AML-193 (cell line): ENCODE measurements around the gene OR6J1.
"Not testable (repeated sequence)": the region's sequence is repeated elsewhere in the genome, so short reads cannot be mapped to it uniquely, and the experiment has no call there.

Experiments
- DNase-seq, 2 experiments: peaks; one replicate each; lab custom pipeline; 2025; lab: John Stamatoyannopoulos, UW

The OR6J1 gene

DNA sequence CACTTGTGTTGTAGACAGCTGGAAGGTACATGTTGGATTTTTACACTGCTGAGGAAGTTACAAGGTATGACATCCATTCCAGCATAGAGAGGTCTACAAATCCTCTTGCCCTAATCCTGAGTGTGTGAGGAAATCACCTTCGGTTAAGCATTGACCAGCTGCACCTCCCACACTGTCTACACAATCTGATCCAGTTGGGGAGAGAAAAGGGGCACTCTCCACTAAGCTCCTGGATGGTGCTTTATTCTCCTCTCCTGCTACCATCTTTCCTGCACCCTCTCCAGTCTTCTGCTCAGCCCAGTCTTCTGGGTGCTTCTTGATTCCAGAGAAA, at the start of gene OR6J1:
TSS of gene OR6J1 (minus strand) at position 48 of the 331 bp plus-strand sequence. CDS start 9,541 bp downstream, outside the sequence.
- DNase-seq, result no peak

DNA sequence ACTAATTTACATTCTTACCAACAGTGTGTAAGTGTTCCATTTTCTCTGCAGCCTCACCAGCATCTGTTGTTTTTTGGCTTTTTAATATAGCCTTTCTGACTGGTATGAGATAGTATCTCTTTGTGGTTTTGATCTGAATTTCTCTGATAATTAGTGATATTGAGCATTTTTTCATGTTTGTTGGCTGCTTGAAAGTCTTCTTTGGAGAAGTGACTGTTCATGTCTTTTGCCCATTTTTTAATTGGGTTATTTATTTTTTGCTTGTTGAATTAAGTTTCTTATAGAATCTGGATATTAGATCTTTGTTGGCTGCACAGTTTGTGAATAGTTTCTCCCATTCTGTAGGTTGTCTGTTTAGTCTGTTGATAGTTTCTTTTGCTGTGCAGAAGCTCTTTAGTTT, 48.0 kb upstream of the OR6J1 start:
- DNase-seq, result no peak

DNA sequence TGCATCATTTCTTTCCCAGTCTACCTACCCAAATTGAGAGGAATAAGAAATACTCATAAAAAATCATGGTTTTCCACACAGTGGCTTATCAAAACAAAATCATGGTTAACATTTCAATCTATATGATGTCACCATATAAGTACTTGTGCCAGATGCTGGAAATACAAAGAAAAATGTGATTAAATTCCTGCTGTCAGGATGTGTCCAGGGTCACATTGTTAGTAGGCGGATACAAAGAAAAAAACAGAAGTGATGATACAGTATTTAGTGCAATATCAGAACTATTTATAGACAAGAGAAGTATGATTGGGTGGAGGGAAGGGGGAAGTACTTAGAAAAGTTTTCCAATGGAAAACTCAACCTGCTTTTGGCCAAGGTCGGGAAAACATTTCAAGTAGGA, 47.0 kb upstream of the OR6J1 start:
- no peak for DNase-seq

DNA sequence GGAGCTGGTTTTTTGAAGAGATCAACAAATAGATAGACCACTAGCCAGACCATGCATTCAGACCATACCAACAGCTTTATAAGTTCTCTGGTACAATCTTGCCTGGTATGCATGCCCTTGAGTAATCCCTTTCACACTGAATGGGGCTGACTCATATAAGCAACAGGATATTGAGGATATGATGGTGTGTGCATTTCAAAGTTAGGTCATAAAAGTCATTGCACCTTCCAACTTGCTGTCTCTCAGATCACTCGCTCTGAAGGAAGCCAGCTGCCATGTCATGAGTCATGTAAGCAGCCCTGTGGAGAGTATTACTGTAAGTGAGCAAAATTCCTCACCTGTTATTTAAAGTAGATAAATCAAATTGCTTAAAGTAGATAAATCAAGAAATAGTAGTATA, 45.0 kb upstream of the OR6J1 start:
- peak in 1 of 2 experiments; percentile 3 for DNase-seq

DNA sequence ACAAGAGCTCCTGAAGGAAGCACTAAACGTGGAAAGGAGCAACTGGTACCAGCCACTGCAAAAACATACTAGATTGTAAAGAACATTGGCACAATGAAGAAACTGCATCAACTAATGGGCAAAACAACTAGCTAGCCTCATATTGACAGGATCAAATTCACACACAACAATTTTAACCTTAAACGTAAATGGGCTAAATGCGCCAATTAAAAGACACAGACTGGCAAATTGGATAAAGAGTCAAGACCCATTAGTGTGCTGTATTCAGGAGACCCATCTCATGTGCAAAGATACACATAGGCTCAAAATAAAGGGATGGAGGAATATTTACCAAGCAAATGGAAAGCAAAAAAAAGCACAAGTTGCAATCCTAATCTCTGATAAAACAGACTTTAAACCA, 43.8 kb upstream of the OR6J1 start:
- DNase-seq, result not testable (repeated sequence)

DNA sequence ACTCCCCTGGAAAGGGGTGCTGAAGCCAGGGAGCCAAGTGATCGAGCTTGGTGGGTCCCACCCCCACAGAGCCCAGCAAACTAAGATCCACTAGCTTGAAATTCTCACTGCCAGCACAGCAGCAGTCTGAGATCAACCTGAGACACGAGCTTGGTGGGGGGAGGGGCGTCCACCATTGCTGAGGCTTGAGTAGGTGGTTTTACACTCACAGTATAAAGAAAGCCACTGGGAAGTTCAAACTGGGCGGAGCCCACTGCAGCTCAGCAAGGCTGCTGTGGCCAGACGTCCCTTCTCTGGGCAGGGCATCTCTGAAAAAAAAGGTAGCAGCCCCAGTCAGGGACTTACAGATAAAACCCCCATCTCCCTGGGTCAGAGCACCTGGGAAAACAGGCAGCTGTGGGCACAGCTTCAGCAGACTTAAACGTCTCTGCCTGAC, 42.0 kb upstream of the OR6J1 start:
- not testable (repeated sequence) for DNase-seq

DNA sequence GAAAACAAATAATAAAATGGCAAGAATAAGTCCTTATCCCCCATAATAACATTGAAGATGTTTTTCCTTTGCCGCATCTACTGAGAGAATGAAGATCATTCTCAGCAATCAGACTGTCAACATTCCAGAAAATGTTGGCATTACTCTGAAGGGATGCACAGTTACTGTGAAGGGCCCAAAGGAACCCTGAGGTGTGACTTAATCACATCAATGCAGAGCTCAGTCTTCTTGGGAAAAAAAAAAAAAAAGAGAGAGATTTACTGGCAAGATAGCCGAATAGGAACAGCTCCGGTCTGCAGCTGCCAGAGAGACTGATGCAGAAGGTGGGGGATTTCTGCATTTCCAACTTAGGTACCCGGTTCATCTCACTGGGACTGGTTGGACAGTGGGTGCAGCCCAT, 41.3 kb upstream of the OR6J1 start:
- DNase-seq, result no peak

DNA sequence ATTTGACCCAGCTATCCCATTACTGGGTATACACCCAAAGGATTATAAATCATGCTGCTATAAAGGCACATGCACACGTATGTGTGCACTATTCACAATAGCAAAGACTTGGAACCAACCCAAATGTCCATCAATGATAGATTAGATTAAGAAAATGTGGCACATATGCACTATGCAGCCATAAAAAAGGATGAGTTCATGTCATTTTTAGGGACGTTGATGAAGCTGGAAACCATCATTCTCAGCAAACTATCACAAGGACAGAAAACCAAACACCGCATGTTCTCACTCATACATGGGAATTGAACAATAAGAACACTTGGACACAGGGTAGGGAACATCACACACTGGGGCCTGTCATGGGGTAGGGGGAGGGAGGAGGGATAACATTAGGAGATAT, 39.3 kb upstream of the OR6J1 start:
- not testable (repeated sequence) for DNase-seq

DNA sequence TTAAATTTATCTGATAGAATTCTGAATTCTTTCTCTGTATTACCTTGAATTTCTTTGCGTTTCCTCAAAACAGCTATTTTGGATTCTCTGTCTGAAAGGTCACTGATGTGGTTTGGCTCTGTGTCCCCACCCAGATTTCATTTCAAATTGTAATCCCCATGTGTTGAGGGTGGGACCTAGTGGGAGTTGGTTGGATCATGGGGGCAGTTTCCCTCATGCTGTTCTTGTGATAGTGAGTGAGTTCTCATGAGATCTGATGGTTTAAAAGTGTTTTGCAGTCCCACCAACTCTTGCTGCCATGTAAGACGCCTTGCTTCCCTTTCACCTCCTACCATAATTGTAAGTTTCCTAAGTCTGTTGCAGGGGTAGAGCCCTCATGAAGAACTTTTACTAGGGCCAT, 34.1 kb upstream of the OR6J1 start:
- no peak for DNase-seq

DNA sequence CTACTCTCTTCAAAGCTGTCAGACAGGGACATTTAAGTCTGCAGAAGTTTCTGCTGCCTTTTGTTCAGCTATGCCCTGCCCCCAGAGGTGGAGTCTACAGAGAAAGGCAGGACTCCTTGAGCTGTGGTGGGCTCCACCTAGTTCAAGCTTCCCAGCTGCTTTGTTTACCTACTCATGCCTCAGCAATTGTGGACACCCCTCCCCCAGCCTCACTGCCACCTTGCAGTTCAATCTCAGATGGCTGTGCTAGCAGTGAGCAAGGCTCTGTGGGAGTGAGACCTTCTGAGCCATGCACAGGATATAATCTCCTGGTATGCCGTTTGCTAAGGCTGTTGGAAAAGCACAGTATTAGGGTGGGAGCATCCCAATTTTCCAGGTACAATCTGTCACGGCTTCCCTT, 33.4 kb upstream of the OR6J1 start:
- not testable (repeated sequence) for DNase-seq

DNA sequence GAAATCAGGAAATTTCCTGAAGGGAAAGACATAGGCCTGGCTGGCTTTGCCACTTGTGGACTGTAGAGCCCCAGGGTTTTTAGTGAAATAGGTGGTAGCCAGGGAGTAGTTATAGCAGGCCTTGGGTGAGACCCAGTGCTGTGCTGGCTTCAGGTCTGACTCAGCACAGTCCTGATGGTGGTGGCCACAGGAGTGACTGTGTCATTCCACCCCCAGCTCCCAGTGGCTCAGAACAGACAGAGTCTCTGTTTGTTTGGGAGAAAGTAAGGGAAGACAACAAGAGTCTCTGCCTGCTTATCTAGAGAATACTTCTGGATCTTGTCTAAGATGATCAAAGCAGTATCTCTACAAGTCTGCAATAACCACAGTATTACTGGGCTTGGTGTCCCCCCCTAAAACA, 27.5 kb upstream of the OR6J1 start:
- DNase-seq, result no peak

DNA sequence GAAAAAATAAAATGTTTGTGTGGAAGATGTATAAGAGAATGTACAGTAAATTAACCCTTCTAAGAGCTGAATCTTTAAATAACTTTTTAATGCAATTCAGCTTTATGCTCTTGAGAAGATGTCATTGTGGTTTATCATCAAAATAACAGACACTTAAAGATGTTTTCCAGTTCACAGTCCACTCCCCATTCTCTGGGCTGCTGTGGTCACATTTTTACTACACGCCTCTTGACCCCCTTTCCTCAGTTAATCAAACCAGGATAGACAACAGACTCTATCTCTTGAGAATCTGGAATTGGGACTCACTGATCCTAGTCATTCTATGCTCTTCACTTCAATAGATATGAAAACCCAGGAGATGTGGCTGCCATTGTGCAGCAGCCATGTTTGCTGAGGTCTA, 24.7 kb upstream of the OR6J1 start:
- no peak for DNase-seq

DNA sequence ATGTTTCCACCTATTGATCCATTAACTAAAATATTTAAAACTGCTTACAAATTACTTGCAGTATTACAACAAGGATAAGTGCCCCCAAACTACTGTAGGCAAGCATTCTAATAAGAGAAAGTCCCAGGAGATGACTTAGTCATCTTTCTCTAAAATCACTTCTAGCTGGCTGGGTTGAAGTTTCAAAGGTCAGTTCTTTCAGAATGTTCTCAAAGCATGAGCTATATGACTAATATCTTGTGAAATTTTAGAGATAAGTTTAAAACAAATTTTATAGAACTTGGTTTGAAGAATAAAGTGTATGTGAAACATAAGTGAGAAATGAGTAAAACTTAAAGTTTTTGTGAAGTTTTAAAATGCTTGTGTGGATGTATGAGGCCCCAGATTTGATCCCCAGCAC, 24.3 kb upstream of the OR6J1 start:
- DNase-seq, result no peak

DNA sequence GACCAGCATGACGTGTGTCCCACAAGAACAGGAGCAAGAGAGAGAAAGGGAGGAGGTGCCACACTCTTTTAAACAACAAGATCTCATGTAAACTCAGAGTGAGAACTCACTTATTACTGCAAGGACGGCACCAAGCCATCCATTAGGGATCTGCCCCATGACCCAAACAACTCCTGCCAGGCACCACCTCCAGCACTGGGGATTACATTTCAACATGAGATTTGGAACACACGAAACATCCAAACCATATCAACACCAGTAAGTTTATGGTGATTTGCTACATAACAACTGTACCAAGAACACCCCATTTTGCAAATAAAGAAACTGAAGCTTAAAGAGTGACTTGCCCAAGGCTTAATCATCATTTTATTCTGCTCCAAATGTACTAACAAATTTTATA, 23.7 kb upstream of the OR6J1 start:
- no peak for DNase-seq

DNA sequence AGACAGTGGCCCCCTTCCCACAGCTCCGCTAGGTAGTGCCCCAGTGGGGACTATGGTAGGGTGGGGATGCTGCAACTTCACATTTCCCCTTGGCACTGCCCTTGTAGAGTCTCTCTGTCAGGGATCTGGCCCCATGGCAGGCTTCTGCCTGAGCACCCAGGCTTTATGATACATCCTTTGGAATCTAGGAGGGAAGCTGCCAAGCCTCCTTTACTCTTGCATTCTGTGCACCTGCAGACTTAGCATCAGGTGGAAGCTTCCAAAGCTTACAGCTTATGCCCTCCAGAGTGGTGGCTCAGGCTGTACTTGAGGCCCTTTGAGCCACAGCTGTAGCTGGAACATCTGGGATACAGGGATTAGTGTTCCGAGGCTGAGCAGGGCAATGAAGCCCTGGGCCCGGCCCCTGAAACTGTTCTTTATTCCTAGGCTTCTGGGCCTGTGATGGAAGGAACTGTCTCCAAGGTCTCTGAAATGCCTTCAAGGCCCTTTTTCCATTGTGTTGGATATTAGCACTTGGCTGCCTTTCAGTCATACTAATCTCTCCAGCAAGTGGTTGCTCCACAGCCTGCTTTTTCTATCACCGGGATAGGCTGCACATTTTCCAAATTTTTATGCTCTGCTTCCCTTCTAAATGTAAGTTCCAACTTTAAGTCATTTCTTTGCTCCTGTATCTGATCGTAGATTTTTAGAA, 22.2 kb upstream of the OR6J1 start:
- DNase-seq, result no peak

DNA sequence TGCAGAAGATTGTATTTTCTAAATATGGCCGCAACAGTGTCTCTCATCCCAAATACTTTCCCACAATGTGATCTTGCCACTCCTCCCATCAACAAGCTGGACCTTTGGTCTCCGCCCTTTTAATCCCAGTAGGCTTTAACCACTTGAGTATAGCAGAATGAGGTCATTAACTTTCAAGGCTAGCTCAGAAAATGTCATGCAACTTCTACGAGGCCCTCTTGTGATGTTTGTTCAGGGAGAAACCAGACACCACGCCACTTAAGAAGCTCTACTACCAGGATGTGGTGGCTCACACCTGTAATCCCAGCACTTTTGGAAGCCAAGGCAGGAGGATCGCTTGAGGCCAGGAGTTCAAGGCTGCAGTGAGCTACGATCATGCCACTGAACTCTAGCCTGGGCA, 20.1 kb upstream of the OR6J1 start:
- DNase-seq, result no peak

DNA sequence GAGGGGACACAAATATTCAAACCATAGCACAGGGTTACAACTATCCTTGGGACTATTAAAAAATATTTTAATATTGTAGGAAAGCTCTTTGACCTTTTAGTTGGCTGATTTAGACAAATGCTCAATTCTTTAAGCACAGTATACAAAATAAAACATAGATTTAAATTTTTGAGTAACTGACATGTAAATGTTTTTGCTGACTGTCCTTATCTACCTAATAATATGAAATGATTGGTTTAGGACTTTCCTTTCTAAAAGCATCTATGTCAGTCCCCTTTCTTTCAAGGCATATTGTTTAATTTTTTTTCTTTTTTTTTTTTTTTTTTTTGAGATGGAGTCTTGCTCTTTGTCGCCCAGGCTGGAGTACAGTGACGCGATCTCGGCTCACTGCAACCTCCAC, 16.5 kb upstream of the OR6J1 start:
- no peak for DNase-seq

DNA sequence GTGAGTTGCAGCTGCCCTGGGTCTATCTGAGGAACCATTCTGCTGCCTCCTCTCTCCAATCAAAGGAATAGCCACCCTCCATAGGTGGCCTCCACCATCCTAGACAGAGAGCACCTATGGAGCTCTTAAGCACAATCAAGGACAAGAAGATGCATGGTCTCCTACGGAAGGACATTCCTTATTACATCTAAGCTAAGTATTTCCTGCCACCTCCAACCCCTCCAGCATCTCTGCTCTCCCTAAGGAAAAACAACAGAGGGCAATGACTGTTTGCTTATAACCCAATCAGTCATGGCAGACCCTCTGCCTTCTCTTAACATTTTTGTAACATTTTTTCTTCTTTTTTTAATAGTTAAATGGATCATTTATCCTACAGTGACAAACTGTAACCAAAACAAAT, 14.8 kb upstream of the OR6J1 start:
- DNase-seq, result no peak

DNA sequence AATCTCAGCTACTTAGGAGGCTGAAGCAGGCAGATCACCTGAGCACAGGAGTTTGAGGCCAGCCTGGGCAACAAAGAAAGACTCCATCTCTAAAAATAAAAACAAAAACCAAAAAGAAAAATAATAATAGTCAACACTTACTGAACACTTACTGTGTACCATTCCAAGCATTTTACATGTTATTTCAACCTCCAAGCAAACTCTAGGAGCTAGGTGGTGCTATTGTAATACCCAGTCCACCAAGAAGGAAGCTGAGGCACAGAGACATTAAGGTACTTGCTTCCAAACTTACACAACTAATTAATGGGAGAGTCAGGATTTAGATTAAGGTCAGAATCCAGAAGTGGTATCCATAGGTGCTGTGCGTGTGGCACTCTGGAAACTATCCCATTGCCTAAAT, 13.7 kb upstream of the OR6J1 start:
- peak; percentile 19 to 35 for DNase-seq

DNA sequence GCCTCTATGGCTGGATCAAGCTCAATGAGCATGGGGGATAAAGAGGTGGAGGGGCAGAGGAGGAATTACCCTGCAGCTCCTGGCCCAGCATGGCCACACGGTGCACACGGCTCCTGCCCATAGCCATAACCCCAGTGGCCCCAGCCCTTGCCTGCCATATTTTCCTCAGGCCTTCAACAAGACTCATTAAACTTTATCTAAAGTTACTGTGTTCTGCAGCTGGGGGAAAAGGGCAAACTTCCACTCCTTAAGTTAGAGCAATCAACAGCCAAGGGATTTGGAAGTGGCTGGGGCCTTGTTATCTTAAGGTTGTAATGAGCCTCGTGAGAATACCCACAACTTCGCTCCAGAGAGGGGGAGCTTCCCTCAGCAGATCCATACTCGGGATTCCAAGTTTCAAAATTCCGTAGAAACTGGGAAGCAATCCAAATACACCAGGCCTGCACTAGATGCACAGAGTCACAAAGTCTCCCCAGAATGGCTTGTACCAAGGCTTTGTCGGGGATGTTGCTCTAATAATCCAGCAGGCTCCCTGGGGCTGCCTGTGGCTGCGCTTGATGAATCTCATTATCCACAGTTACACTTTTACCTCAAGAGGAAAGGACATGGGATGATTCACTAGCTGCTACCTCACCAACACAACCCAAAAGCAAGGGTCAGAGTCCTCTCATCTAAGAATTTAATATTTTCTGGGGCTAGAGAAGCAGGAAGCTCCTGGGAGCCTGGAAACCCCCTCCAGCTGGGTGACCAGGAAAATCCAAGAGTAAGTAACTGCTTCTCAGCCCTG, 13.0 kb upstream of the OR6J1 start:
- DNase-seq, result no peak

DNA sequence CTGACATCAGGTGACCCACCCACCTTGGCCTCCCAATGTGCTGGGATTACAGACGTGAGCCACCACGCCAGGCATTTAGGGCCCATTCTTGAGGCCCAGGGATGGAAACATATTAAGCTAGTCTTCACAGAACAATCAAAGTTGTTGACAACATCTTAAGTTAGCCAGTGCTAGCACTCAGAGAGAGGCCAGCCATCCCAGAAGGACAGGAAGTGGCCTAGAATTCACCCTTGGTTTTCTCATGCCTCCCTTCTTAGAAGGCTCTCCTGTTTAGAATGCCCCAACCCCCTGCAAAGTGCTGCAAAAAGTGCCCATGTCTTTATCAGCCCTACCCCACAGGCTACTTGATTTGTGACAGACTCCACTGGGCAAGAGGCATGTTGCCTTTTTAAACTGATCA, 12.1 kb upstream of the OR6J1 start:
- DNase-seq, result no peak

DNA sequence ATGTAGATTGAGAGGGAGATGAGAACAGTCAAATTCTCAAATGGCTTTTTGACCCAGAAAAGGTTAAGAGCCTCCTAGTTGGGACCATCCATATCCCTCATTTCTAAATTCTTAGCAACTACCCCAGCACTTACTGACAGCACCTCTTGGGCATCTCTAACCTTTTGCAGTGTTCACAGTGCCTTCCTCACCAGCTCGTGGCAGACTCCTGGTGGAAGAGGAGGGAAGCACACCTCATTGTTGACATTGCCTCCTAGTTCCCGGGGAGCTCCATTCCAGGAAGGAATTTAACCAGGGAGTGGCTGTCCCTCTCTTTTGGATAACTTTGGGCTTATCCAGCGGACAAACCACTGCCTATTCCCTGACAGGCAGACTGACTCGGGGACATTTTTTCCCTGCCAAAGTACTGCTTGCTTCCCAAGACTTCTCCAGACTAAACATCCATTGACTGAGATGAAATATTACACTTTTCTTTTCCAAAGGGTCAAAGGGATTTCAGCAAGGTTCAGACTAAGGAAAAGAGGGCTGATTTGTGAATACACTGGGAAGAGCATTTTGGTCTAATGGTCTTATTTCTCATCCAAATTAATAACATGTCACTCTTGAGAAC, 9.0 kb upstream of the OR6J1 start:
- DNase-seq, result peak; percentile 59 to 63

DNA sequence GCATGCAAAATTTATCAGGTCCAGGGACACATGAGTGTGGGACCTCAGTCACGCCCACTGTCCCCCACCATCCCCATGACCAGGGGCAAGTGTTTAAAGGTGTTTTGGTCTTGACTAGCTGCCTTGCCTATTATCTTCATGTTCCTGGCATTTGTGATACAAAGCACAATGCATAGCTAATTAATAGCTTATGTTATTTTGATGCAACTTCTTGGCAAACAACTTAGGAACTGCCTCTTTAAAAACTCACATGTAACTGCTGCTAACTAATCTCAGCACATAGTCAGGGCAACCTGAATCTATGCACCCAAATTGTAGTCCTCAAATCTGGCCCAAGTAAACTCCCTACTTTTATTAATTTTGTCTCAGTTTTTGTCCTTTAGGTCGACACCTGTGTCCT, 7.4 kb upstream of the OR6J1 start:
- no peak for DNase-seq
